Kasumi-1 (cell line): Measurements from ENCODE around the gene FKBP5.
"Not testable (repeated sequence)": the region's sequence is repeated elsewhere in the genome, so short reads cannot be mapped to it uniquely, and the experiment has no call there.

ENCODE experiments used
- DNase-seq, 2 experiments: peaks; one replicate each; lab custom pipeline; 2025; lab: John Stamatoyannopoulos, UW

Gene FKBP5

DNA sequence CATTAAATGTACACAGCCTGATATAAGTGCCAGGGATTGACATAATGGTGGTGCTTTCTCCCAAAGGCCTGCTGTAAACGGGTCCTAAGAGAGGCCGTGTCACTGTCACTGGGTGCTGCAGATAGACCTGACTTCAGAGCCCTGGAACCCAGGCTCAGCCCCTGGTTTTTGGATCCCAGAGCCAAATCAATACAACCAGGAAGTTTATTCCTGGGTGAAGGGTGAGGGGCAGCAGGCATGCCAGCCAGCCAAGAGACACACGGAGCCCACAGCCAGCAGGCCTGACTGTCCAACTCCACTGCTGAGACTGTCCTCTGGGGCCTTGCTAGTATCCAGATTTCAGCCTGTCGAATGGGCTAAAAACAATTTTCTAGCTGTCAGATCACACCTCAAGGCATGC is 35.3 kb upstream of the FKBP5 start:
- no peak for DNase-seq

DNA sequence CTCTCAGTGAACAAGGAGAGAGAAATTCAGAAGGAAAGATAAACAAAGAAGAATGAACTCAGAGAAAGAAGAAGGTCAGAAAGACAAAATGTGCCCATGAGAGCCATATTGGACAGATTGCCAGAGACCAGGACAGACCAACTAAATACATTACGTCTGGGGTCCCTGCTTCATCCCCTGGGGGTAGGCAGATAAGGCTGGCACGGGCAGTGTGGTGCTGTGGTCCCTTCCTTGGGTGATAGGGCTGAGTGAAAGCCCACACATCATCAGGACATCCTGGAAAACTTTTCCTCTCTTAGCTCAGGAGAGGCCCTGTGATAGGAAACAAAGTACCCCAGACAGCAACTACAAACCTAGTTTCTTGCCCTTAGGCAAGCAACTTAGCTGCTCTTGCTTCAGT is 34.9 kb upstream of the FKBP5 start:
- DNase-seq: no peak

DNA sequence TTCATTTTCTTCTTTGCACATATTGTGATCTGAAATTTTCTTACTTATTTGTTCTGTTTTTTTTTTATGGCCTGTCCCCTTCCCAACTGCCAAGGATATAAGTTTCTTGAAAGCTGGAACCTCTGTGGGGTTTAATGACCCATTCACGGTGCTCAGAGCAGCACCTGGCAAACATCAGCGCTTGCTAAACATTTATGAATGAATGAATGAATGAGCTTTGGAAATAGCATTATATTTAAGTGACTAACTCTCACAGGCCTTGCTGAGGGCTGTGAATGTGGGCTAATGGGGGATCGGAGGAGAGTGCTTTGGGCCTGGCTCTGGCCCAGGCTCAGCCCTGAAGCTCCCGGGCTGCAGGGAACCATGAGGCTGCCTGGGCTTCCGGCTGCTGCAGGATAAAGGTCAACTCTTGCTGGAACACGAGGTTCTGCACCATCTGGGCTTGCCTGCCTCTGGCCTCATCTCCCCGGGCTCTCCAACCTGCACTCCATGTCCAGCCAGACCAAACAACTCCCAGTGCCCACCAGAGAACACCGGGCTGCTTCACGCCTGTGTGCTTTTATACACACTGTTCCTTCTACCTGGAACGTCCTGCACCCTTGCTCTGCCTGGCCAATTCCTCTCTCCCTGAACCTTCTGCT is 33.5 kb upstream of the FKBP5 start:
- DNase-seq: no peak

DNA sequence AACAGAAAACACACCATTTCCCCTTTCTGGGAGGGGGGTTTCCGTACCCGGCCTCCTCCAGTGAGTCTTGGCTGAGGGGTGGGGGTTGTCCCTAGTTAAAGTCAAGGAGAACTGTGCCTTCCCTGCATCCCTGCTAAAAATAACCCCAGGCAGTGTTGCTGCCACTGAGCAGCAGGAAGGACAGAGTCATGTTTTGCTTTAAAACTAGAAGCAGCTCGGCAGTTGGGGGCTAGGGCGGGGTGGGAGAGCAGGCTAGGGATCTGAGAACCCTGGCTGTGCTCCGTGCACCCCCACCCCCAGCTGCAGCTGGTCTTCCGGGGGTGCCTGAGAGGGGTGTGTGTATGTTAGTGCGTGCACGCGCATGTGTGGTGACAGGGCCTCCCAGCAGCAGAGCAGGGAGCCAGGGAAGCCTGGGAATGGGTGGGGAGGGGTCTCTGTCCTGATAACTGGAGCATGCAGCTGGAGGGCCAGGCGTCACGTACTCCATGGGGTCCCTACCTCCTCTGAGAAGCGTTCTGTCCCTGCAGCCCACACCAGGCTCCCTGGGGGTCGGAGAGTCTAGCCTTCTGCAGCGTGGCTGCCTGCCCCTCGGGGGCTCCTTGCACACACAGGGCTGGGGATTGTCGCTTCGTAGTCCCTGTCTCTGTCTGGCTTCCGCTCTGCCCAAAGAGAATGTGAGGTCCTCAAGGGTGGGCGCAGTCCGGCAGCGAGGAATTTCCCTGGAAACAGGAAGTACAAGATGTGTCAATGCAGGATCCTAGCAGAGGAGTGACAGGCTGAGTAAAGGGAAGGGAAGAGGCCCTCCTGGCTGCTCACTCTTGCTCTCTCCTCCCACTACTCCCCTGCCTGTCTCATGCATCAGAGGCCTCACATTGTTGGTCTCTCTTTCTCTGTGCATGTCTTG is 31.4 kb upstream of the FKBP5 start:
- DNase-seq: peak; percentile 89 to 95

DNA sequence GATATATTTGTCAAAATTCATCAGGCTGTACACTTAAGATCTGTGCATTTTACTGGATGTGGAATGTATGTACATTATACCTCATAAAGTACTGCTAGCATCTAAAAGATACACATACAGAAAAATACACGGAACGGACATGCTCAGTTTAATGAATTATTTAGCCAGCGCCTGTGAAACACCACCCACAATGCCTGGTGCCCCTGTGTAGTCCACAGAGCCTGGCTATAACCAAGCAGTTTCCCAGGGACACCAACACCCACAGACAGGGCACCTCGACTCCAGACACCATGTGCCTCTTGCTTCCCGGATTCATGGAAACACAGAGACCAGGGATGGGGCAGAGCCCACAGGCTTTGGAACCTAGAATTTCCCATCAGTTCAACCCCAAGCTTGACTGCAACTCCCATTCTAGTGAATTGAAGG is 30.7 kb upstream of the FKBP5 start:
- no peak for DNase-seq

DNA sequence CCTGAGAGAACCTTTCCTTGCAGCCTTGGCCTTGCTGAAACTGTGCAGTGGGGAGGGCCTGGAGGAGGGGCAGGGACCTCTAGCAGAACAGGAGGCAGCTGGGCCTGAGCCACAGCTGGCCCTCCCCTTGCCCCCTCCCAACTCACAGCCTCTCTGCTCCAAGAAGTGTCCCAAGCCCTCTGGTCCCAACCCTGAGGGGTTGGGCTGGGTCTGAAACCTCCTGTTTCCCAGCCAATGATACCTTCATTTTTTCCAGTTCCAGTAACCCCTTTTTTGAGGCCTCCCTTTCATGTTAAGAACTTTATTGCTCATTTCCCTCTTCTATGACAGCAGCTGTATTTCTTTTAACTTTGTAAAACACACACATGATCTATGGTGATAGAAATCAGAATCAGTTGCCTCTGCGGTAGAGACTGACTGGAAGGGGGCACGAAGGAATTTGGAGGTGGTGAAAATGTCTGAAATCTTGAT is 30.2 kb upstream of the FKBP5 start:
- DNase-seq: peak in 1 of 2 experiments; percentile 13

DNA sequence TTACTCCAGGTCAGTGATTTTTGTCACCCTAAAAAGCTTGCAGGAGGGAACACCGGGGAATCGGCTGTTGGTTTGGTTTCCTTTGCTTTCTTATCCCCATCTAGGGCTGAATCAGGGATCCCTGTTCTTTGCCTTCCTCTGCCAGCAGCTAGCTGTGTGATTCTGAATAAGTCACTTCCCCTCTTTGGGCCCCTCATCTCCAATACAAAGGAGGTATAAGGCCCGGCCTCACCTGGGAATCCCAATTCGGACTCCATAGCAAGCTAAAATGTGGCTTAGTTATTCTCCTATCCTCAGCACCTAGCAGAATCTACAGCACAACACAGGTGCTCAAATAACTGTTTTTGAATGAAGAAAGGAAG is 29.6 kb upstream of the FKBP5 start:
- DNase-seq: no peak

DNA sequence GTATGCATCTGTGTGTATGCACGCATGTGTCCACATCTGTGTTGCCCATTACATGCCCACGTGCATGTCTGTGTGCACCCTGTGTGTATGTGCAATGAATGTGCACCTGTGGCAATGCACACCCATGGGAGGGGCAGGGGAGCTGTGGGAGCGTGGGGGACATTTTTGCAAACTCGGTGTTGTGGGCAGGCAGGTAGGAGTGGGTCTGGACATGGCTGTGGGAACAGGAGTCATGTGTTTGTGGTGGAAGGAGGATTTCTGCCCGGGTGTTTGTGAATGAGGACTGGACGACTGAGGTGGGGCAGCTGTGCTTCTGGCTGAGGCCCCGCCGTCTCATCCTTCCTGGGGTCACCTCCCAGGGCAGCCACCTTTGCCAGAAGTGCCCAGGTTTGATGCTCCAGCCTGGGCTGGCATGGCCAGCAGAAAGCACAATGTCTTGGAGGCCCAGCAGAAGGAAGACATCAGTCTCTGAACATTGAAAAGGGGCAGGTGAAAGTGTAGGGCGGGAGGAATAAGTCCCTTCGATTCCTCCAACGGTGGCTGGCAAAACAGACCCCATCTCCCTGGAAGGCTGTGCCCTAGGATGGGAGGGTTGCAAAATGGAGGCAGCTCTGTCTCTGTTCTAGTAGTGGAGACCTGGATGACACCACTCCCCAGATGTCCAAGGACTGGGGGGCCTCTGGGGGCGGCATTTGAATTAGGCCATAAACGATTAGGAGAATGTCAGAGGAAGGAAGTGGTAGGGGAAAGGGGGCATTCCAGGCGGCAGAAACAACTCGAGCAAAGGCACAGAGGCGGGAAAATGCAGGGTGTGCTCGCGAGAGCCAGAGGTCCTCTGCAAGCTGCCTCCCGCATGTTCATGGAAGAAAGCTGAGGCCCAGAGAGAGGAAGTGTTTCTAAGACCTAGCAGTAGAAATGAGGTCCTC is 29.0 kb upstream of the FKBP5 start:
- DNase-seq: peak; percentile 38 to 40

DNA sequence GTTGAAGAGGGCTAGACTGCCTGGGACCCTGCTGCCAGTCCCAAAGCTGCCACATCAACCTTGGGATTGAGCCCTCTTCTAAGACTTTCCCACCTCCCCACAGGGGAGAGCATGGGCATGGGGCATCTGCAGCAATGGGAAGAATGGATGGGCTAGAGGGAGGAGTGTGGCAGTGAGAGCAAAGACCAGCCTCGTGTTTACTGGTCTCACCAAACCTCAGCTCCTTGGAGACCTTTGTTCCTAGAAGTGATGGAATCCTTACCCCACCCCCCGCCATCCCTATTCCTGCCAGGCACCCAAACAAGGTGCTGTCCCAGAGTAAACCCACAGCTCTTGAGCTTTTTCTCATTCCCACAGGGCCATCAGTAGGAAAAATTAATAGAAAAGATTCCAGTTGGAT is 28.1 kb upstream of the FKBP5 start:
- DNase-seq: no peak

DNA sequence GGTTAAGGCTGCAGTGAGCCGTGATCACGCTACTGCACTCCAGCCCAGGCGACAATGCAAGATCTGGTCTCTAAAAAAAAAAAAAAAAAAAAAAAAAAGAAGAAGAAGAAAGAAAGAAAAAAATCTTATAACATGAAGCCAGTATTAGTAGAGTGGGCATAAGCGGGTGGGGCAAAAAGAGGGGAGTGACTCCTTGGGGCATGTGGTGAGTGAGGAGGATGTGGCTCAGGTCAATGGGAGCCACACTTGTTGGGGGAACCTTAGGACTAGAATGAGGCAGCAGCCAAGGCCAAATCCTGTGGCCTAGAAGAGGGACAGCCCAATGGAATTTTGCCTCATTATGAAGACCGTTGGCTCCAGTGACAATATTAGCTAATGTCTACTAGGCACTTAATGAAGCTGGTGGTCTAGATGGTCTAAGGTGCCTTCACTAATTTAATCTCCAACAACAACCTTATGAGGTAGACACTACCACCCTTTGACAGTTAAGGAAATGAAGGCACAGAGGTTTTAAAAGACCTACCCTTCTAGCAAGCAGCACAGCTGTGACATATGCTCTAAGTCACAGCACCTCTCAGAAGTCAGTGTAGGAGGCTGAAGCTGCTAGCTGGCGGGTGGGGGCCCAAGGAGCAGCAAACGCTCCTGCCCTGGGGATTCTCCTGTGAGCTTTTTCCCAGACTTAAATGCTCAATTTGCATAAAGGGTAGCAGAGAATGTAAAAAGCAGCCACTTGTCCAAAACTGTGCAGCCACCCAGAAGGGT is 24.5 kb upstream of the FKBP5 start:
- DNase-seq: no peak

DNA sequence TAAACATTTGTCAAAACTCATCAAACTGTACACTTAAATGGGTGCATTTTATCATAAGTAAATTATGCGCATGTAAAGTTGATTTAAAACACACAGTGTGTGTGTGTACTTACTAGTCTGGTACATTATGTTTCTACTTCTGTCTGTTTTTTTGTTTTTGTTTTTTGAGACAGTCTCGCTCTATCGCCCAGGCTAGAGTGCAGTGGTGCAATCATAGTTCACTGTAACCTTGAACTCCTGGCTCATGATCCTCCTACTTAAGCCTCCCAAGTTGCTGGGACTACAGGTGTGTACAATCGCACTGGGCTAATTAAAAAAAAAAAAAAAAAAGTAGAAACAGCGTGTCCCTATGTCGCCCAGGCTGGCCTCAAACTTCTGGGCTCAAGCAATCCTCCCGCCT is 23.0 kb upstream of the FKBP5 start:
- DNase-seq: no peak

DNA sequence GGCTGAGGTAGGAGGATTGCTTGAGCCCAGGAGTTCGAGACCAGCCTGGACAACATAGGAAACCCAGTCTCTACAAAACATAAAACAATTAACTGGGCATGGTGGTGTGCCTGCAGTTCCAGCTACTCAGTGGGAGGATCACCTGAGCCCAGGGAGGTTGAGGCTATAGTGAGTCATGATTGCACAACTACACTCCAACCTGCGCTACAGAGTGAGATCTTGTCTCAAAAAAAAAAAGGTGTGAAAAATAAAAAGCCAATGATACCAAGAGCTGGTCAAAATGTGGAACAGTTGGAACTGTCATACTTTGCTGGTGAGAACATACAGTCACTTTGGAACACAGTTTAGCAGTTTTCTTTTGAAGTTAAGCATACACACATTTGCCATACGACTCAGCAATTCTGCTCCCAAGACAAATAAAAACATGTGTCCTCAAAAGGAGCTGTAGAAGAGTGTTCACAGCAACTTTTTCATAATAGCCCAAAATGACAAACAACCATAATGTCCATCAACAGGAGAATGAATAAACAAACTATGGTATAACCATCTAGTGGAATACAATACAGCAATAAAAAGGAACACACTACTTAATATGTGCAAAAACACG is 21.6 kb upstream of the FKBP5 start:
- no peak for DNase-seq

DNA sequence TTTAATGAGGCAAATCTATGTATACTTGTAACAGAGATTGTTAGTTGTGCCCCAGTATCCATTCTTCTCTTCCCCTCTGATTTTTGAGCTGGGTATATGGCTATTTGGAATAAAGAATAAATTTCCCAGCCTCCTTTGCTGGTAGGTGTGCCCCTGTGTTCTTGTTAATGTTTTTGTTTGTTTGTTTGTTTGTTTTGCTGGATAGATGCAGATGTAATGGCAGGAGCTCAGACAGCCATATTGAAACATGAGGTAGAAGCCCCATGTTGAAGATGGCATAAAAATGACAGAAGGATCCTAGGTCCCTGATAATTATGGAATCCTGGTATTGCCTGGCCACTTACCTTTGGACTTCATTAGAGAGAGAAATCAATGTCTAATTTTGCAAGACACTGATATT is 19.9 kb upstream of the FKBP5 start:
- DNase-seq: no peak

DNA sequence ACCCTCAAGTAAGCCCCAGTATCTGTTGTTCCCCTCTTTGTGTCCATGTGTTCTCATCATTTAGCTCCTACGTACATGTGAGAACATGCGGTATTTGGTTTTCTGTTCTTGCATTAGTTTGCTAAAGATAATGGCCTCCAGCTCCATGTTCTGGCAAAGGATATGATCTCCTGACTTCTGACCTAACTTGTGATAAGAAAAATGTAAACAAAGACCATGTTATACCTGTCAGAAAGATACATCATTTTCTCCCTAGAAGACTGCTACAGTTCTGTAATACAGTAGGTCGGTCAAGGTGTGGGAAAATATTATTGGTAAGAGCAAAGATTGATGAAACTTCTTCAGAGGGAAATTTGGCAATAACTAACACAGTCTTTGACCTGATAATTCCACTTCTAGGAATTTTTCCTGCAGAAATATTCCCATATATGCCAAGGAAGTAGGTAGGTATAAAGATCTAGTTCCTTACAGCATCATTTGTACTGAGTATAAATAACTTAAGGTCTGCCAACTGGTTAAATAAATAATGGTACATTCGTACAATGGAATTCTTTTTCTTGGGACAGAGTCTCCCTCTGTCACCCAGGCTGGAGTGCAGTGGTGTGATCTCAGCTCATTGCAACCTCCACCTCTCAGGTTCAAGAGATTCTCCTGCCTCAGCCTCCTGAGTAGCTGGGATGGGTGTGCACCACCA is 19.1 kb upstream of the FKBP5 start:
- DNase-seq: no peak

DNA sequence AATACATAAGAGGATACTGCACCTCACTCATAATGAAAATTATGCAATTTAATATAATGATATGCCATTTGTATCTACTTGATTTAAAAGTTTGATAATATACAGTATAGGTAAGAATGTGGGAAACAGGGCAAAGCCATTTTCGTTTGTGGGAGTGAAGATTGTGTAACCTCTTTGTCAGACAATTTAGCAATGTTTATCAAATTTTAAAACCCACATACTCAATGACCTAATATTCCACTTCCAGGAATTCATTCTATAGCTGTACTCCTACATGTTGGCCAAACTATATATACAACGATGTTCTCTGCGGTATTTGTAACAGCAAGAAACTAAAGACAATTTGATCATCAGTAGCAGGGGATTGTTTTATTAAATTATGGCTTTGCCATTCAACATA is 17.8 kb upstream of the FKBP5 start:
- peak in 1 of 2 experiments; percentile 11 for DNase-seq

DNA sequence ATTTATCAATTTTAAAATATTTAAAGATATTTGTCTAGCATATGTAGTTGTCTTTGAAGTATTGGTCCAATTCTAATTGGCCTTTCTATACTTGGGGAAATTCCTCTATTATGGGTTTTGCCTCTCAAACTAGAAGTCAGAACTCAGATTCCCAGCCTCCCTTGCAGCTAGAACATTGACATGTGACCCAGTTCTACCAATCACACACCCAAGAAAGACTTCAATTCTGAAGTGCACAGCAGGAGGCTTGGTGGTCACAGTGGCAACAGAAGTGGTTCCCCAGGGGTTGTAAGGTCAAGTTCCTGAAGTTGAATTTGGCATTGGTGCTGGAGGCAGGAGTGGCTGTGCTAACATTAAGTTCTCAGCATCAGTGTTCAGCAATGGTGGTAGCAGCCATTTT is 14.8 kb upstream of the FKBP5 start:
- DNase-seq: no peak

DNA sequence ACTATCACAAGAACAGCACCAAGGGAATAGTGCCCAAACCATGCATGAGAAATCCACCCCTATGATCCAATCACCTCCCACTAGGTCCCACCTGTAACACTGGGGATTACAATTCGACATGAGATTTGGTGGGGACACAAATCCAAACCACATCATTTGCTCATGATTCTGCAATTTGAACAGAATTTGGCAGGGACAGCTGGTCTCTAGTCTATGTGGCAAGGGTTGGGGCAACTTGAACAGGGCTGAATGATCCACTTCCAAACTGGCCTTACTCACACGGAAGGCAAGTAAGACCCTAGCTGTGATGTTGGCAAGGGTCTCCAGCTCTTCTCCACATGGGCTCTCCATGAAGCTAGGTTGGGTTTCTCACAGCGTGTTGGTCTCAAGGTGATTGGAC is 10.1 kb upstream of the FKBP5 start:
- DNase-seq: no peak

DNA sequence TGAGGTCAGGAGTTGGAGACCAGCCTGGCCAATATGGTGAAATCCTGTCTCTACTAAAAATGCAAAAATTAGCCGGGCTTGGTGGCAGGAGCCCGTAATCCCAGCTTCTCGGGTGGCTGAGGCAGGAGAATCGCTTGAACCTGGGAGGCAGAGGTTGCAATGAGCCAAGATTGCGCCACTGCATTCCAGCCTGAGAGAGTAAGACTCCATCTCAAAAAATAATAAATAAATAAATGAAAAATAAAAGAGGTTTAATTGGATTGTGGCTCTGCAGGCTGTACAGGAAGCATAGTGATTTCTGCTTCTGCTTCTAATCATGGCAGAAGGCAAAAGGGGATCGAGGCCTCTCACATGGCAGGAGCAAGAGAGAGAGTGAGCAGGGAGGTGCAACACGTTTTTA is 9.7 kb upstream of the FKBP5 start:
- not testable (repeated sequence) for DNase-seq

DNA sequence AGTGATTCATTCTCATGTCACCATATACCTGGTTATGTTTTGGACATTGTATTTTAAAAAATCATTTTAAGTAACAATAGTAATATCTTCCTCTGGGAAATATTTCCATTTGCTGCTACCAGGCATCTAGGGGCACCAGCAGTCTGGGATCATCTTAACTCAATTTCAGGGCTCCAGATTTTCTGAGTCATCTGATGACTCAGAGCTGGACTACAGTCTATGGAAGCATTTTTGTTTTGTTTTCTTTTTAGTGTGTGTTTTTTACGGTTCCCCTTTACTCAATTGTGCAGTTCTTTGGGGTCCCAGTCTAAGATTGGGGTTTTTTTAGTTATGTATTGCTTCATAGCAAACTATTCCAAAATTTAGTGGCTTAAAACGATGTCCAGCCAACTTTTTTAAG is 5.7 kb upstream of the FKBP5 start:
- no peak for DNase-seq

DNA sequence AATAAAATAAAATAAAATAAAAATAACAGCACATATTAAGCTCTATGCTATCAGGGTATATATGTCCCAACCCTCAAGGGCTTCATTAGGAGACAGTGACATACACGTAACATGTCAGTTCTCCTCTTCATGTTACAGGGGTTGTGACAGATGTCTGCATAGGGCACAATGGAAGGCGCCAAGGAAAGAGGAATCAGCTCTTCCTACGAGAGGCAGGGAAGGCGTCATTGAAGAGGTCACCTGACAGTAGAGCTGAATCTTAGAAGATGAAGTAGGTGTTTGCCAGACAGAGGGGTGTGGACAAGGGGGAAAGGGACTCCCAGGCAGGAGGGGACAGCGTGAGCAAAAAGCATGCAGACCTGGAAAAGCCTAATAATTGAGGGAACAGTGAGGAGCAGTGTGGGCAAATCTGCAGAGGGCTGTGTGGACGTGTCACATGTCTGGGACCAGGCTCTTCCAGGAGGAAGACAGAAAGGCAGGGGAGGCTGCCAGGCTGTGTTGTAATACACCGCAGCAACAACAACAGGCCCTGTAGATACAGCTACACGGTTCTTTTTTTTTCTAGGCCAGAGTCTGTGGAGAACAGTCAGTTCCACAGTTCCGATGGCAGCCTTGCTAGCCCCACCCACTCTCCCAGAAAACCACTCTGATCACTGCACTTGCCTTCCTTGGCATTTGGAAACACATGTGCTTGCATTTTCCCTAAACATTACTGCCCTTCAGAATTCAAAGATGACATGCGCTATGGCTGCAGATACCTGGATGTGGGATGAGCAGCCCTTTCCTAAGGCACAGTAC is 2.5 kb upstream of the FKBP5 start:
- peak; percentile 70 to 79 for DNase-seq
